WERI-Rb-1 (cell line): ENCODE measurements around the gene VCX3A.

Experiments
- DNase-seq: peaks from one replicate; pipeline ENCODE4 v3.0.0-alpha.2; 2020
- H3K27ac ChIP-seq: fragments of 250-450 bp; sonication (Bioruptor Pico); 2 replicates; pipeline ENCODE4 v1.5.1; 2020; ENCODE audit warnings: mild to moderate bottlenecking, moderate library complexity
- H3K27me3 ChIP-seq: fragments of 250-450 bp; sonication (Bioruptor Pico); 2 replicates; pipeline ENCODE4 v1.5.1; 2021; ENCODE audit warnings: mild to moderate bottlenecking, low read depth, moderate library complexity; ENCODE audit not compliant: insufficient read depth, severe bottlenecking
- H3K36me3 ChIP-seq: fragments of 250-450 bp; sonication (Bioruptor Pico); 2 replicates; pipeline ENCODE4 v1.5.1; 2020; ENCODE audit warnings: mild to moderate bottlenecking, moderate library complexity
- H3K4me3 ChIP-seq: 2 replicates; pipeline ENCODE4 v1.5.1; 2011; ENCODE audit warnings: low read depth, mild to moderate bottlenecking, control low read depth, low read length
- H3K9me3 ChIP-seq: fragments of 250-450 bp; sonication (Bioruptor Pico); 2 replicates; pipeline ENCODE4 v1.5.1; 2021; ENCODE audit warnings: mild to moderate bottlenecking, moderate library complexity; ENCODE audit not compliant: severe bottlenecking
- TF ChIP-seq, protein P1 (sequence below): IDR thresholded peaks from 2 replicates; pipeline ENCODE4 v1.5.1; 2011; ENCODE audit warnings: low read depth, mild to moderate bottlenecking, control low read depth, inconsistent platforms, low read length

Gene VCX3A

DNA sequence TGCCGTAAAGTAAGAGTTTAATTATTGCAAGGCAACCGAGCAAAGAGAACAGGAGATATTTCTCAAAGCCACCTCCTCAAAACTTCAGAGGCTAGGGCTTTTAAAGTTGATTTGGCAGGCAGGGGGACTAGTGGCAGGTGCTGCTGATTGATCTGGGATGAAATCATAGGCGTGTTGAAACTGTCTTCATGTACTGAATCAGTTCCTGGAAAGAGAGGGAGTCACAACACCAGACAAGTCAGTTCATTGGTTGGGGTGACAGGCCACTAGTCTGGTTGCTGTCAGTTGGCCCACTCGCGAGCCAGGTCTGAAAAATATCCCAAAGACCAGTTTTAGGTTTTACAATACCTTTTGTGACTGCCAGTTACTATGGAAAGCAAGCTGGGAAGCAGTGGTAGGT is 10.8 kb upstream of the VCX3A start:
- no peak overlapping the region for H3K27ac ChIP-seq
- no peak overlapping the region for H3K4me3 ChIP-seq
- H3K36me3 ChIP-seq: no peaks in the 10 kb centered on the region
- peaks cover 6% of the 10 kb centered on the region for H3K9me3 ChIP-seq
- H3K27me3 ChIP-seq: no peaks in the 10 kb centered on the region
- TF ChIP-seq, protein P1, sequence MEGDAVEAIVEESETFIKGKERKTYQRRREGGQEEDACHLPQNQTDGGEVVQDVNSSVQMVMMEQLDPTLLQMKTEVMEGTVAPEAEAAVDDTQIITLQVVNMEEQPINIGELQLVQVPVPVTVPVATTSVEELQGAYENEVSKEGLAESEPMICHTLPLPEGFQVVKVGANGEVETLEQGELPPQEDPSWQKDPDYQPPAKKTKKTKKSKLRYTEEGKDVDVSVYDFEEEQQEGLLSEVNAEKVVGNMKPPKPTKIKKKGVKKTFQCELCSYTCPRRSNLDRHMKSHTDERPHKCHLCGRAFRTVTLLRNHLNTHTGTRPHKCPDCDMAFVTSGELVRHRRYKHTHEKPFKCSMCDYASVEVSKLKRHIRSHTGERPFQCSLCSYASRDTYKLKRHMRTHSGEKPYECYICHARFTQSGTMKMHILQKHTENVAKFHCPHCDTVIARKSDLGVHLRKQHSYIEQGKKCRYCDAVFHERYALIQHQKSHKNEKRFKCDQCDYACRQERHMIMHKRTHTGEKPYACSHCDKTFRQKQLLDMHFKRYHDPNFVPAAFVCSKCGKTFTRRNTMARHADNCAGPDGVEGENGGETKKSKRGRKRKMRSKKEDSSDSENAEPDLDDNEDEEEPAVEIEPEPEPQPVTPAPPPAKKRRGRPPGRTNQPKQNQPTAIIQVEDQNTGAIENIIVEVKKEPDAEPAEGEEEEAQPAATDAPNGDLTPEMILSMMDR: no peak
- no peak for DNase-seq

DNA sequence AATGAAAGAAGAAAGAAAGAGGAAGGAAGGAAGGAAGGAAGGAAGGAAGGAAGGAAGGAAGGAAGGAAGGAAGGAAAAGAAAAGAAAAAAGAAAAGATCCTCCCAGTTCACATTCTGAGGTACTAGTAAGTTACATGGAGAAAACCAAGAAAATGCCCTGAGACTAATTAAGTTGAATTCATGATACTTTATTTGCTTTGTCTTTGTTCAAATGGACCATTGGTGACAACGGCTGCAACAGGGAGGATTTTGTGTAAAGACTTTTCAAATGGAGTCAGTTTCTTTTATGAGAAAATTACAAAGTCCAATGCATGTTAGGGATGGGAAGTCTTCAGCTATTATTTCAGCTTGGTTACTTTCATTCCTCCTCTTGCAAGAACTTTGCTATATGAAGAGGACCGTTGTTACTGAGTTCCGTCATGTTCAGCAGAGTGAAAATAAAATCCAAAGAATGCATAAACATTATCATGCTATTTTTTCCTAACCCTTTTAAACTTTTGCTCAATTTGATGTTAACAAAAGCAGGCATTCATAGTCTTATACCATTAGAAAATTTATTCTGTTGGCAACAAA is 8.3 kb downstream of the VCX3A start:
- Histone ChIP-seq H3K27ac (no peak overlapping the region), H3K36me3 (no peaks in the 10 kb centered on the region), H3K9me3 (no peaks in the 10 kb centered on the region), H3K27me3 (no peaks in the 10 kb centered on the region), H3K4me3 (no peak overlapping the region)
- DNase-seq: no peak
- TF ChIP-seq, protein P1: no peak

DNA sequence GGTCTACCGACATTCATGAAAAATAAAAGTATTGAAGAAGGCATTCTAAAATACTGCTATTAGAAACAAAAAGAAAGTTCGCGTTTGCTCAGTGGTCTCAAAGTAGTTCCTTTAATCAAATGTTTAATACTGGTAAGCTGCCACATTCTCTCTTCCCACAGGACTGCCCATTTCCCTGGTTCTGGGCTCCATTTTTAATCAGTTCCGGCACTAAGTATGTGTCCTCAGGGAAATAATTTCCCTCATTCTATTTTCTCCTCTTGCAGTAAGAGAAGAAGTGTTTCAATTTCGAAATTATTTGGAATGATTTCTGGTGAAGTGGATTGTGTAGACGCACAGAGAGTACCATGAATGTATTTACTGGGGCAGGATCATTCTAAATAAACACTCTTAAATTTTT is 17.5 kb downstream of the VCX3A start:
- no peak for DNase-seq
- Histone ChIP-seq H3K27me3 (no peaks in the 10 kb centered on the region), H3K9me3 (peaks cover 2% of the 10 kb centered on the region), H3K36me3 (no peaks in the 10 kb centered on the region), H3K4me3 (no peak overlapping the region), H3K27ac (no peak overlapping the region)
- TF ChIP-seq, protein P1: no peak

DNA sequence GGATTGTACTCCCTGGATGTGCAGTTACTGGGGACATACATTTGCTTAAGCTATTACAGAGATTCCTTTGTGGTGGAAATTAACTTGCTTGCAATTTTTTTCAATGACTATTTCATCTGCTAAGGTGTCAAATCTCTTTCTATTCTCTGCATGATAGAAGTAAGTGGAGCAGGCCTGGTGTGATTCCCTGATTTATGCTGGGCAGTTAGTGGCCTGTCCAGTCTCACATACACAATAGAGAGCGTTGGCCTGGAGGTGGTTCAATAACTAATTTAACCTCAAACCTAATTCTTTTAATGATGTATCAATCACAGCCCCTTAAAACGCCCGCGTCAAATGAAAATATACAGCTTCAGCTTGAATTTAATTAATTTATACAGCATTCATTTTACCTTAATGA is 28.5 kb downstream of the VCX3A start:
- TF ChIP-seq, protein P1: no peak
- H3K9me3 ChIP-seq: no peaks in the 10 kb centered on the region
- no peaks in the 10 kb centered on the region for H3K27me3 ChIP-seq
- no peak overlapping the region for H3K4me3 ChIP-seq
- H3K36me3 ChIP-seq: no peaks in the 10 kb centered on the region
- DNase-seq: no peak
- H3K27ac ChIP-seq: no peak overlapping the region

DNA sequence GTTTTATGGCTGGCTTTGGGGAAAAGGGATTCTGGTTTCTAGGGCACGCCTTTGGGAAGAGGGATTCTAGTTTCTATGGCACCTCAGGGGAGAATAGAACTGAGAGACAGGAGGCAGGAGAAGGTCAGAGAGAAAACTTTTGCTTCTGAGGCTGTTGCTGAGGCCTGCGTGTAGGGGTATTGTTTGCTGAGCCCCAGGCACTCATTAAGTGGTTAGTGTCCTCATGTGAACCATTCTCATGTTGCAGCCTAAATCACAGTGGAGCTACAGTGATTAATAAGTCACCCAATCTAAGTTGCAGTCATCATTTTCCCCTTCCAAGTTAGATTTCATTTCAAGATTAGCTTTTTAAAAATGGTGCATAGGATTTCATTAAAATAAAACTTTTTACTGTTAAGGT is 29.0 kb downstream of the VCX3A start:
- no peak for DNase-seq
- TF ChIP-seq, protein P1: no peak
- Histone ChIP-seq H3K27ac (no peak overlapping the region), H3K4me3 (no peak overlapping the region), H3K9me3 (no peaks in the 10 kb centered on the region), H3K27me3 (no peaks in the 10 kb centered on the region), H3K36me3 (no peaks in the 10 kb centered on the region)

GRCh38 chrX:6500719-6501118 is 34.2 kb downstream of the VCX3A start:
- H3K27me3 ChIP-seq: no peaks in the 10 kb centered on the region
- H3K9me3 ChIP-seq: no peaks in the 10 kb centered on the region
- DNase-seq: no peak
- no peak overlapping the region for H3K27ac ChIP-seq
- no peak overlapping the region for H3K4me3 ChIP-seq
- TF ChIP-seq, protein P1: no peak
- H3K36me3 ChIP-seq: no peaks in the 10 kb centered on the region
